NCI-H2196 treated with DMSO at 0.1 percent for 48 hours (cell line): ENCODE results near the gene BCAM.
"Not testable (repeated sequence)": the region's sequence is repeated elsewhere in the genome, so short reads cannot be mapped to it uniquely, and the experiment has no call there.

Source experiments
- DNase-seq: peaks from one replicate; lab custom pipeline; 2025; ENCODE audit not compliant: unreplicated experiment; lab: John Stamatoyannopoulos, UW

BCAM gene

GRCh38 chr19:44808463-44809371, at the start of gene BCAM:
BCAM (plus strand) TSS chr19:44809103; CDS start chr19:44809125, 22 bp downstream.
- peak; percentile 61 for DNase-seq

- DNase-seq: no peak
Observed at GRCh38 chr19:44762038-44762437, 46.9 kb upstream of the BCAM start.

GRCh38 chr19:44765033-44765948, 43.6 kb upstream of the BCAM start:
- no peak for DNase-seq

GRCh38 chr19:44765949-44766335, 43.0 kb upstream of the BCAM start:
- DNase-seq: no peak

GRCh38 chr19:44767295-44768180, 41.4 kb upstream of the BCAM start:
- no peak for DNase-seq

- DNase-seq: peak; percentile 89
Observed at GRCh38 chr19:44770550-44771257, 38.2 kb upstream of the BCAM start.

GRCh38 chr19:44772144-44772543, 36.8 kb upstream of the BCAM start:
- DNase-seq: not testable (repeated sequence)

GRCh38 chr19:44772959-44773358, 35.9 kb upstream of the BCAM start:
- DNase-seq: no peak

- DNase-seq: no peak
Observed at GRCh38 chr19:44775676-44776240, 33.1 kb upstream of the BCAM start.

- no peak for DNase-seq
Observed at GRCh38 chr19:44776402-44777096, 32.4 kb upstream of the BCAM start.

- DNase-seq: peak; percentile 84
Observed at GRCh38 chr19:44777715-44778347, 31.1 kb upstream of the BCAM start, which contains the start of gene CBLC. CBLC (plus strand) TSS chr19:44777890; CDS start chr19:44777932, 42 bp downstream.

GRCh38 chr19:44779150-44779549, 29.8 kb upstream of the BCAM start:
- DNase-seq: no peak

GRCh38 chr19:44781694-44782093, 27.2 kb upstream of the BCAM start:
- not testable (repeated sequence) for DNase-seq

- DNase-seq: no peak
Observed at GRCh38 chr19:44782729-44783128, 26.2 kb upstream of the BCAM start.

- DNase-seq: no peak
Observed at GRCh38 chr19:44783545-44783944, 25.4 kb upstream of the BCAM start.

GRCh38 chr19:44785271-44785670, 23.6 kb upstream of the BCAM start:
- no peak for DNase-seq

GRCh38 chr19:44785993-44786392, 22.9 kb upstream of the BCAM start:
- no peak for DNase-seq

- no peak for DNase-seq
Observed at GRCh38 chr19:44788971-44789370, 19.9 kb upstream of the BCAM start.
